ENCODE measurements around the gene SLC39A5.
"Not testable (repeated sequence)": the region's sequence is repeated elsewhere in the genome, so short reads cannot be mapped to it uniquely, and the experiment has no call there.

SLC39A5 gene, protein sequence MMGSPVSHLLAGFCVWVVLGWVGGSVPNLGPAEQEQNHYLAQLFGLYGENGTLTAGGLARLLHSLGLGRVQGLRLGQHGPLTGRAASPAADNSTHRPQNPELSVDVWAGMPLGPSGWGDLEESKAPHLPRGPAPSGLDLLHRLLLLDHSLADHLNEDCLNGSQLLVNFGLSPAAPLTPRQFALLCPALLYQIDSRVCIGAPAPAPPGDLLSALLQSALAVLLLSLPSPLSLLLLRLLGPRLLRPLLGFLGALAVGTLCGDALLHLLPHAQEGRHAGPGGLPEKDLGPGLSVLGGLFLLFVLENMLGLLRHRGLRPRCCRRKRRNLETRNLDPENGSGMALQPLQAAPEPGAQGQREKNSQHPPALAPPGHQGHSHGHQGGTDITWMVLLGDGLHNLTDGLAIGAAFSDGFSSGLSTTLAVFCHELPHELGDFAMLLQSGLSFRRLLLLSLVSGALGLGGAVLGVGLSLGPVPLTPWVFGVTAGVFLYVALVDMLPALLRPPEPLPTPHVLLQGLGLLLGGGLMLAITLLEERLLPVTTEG

DNA sequence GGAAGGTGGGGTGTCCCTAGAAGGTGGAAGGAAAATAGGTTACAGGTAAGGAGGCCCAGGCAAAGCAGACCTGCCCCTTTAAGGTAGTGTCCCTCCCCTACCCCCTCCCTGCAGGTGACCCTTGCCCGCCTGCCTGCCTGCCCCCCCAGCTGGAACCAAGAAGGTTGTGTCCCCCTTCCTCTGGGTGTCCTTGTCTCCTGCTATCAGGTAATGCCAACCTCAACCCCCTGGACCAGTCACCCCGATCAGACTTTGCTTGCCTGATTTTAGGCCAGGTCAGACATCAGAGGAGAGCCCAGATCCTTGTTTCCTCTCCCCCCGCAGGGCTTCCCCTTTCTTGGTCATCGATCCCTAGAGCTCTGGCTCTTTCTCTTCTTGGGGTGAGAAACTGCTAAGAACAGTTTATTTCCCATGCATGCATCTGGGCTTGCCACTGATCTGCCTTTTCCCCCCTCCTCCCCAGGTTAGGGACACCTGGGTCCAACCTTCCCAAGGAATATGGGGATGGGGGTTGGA lies at the start of gene SLC39A5:
SLC39A5 (plus strand) TSS at position 136 of the 516 bp plus-strand sequence. CDS start 1,224 bp downstream, outside the sequence.
- no peak for DNase-seq

DNA sequence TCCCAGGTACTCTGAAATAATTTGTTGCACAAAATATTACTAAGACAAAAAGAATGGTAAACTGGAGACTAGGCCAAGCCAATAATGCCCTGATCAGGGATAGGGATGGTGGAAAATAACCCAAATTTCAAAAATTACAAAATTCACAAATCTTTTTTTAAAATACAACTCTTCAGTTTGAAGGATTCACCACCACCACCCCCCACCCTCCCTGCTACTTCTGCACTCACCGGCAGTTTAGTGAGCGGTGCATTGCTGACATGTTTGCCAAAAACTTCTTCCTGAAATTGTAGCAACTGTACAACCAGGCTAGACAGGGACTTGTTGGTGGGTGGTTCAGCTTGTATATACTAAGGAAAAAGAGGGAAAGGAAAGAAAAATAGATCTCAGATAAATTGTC lies 42.9 kb upstream of the SLC39A5 start:
- DNase-seq: no peak

DNA sequence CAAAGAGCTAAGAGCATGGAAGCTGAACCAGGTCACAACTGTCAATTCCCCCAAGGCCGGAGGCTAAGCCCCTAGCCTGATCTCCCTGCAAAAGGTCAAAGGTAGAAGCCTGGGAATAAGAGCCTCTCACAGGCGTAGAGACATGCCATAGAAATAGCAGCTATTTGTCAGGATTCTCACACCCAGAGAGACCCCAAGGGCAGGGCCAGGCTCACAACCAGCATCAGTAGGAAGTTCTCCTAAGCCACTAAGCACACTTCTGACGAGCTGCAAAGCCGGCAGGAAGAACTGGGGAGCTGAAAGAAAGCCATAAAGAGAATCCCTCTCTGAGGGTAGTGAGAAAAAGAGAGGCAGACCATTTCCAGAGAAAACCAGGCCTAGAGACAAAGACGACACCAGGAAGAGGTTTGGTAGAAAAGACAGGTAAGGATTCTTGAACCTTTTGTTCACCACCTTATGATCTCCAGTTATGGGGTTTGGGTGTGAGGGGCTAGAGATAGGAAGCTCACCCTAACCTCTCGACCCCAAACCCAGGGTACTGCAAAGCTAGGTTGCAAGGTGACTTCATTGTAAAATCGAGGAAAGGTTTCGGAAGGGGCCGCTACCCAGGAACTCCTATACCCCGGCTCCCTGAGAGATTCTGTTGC lies 41.6 kb upstream of the SLC39A5 start:
- DNase-seq: no peak

DNA sequence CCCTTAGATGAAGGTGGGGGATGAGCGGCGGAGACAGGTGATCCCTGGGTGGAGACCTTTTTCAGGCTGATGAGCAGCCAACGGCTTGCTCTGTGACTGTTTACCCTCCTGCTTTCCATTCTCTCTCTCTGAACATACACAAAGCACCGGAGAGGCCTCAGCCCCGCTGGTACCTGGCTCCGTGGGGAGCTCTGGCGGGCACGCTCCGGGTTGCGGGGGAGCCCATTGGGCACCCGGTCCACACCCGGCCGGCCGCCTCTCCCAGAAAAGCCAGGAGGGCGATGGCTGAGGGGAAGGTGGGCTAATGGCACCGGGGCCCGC lies 41.1 kb upstream of the SLC39A5 start:
- DNase-seq: no peak

DNA sequence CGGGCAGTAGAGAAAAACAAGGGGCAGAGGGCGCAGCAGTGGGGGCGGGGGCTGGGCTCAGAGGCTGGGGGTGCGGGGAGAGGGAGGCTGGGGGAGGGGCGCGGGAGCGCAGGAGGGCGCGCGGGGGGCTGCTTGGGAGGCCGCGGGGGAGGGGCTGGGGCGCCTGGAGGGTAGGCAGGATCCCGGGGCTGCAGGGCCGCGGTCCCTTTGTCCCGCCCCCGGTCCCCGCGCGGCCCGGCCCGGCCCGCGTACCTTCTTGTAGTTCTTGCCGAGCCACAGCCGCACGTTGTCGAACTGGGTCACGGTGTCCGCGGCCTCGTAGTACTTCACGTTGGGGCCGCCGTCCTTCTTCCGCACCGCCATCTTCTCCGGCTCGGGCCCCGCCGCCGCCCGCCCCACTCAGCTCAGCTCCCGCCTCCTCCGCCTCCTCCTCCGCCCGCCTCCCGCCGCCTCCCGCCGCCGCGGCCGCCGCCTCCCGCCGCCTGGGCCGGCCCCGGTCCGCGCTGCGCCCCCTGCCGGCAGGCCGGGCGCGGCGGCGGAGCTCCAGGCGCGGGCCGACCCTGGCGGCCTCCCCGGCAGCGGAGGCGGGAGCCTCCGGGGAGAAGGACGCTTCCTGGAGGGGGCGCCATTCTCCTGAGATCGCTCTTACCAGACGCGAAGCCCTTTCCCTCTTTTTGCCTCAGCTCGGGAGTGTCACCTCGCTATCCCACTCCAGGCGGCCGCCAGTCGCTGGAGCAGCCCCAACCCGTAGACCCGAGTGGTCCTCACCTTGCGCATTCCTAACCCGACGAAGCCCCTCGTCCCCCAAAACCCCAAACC lies 40.5 kb upstream of the SLC39A5 start, which contains the start of gene SMARCC2:
SMARCC2 (minus strand) TSS at position 385 of the 819 bp plus-strand sequence; CDS start at position 363, 22 bp downstream.
- peak; percentile 78 to 87 for DNase-seq

DNA sequence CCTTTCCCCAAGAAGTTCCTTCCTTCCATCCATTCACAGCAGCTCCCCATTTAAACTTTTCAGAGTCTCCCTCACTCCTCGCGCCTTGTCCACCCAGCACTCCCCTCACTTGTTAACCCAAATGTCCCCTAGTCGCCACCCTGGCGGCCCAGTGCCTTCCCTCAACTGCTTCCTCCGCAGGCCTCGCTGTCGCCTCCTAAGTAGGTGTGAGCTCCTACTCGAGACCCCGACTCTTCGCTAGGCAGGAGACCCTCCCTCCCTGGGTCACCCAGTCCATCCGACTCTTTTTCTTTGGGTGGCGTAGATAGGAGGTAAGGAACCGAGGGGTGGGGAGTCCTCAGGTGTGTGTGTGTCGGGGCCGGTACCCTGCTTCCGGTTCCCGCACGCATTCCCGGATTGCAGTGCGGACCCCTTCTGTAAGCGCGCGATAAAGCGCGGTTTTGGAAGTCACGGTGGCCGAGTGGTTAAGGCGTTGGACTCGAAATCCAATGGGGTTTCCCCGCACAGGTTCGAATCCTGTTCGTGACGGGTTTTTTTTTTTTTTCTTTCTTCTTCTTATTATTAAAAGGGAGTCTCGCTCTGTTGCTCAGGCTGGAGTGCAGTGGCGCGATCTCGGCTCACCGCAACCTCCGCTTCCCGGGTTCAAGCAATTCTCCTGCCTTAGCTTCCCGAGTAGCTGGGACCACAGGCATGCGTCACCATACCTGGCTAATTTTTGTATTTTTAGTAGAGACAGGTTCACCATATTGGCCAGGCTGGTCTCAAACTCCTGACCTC lies 39.7 kb upstream of the SLC39A5 start:
- DNase-seq: peak; percentile 77 to 86

DNA sequence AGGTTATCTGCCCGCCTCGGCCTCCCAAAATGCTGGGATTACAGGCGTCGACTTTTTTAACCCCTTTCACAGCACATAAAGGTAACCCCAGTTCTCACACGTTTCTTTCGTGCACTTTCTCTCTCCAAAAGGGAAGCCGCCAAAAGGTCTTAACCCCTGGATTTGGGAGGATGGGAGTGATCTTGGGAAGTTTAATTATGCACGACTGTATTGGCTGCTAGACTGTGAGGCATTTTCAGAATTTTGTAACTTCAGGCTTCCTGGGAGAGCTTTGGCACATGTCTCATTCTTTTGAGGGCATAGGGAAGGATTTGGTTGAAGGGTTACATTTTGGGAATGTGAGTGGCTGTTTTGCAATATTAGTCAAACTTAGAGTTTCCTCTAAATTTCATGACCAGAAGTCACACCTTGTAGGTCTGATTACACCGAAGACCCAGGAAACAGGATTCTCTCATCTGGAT lies 39.1 kb upstream of the SLC39A5 start:
- DNase-seq: peak in 1 of 2 experiments; percentile 13

DNA sequence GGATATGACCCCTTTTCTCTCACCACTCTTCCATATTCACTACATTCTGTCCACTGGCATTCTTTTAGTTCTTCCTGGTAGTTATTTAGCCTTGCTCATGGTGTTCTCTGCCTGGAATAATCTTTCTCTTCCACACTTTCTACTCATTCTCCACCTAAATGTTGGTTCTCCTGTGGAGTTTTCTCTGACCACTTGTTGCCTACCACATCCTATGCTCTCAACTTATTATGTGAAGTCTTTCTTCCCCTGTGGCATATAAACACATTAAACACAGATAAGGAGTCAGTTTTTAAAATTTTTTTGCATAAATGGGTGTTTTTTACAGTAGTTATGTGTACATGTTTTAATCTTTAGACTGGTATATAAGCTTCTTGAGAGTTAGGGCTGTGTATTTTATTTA lies 37.3 kb upstream of the SLC39A5 start:
- DNase-seq: no peak

DNA sequence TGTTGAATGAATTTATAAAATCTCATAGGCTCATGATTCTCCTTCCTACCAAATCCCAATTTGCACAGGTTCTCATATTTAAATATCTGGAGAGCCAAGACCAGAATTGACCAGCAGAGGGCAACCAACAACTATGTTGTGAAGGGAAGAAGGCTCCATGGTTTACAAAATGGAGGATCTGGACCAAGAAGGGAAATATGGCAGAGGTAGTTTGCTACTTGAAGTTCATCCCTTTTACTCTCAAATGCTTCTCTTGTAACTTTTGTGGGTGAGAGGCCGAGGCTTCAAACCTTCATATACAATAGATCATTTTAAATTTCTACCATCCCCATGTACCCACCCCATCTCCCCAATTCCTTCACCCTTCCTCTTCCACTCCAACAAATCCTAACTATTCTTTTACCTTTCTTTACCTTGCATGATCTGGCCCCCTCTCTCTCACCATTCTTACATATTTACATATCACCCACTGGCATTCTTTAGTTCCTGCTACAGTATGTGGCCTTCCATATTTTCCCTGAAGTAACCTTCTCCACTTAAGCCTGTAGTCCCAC lies 36.7 kb upstream of the SLC39A5 start:
- peak; percentile 82 to 91 for DNase-seq

DNA sequence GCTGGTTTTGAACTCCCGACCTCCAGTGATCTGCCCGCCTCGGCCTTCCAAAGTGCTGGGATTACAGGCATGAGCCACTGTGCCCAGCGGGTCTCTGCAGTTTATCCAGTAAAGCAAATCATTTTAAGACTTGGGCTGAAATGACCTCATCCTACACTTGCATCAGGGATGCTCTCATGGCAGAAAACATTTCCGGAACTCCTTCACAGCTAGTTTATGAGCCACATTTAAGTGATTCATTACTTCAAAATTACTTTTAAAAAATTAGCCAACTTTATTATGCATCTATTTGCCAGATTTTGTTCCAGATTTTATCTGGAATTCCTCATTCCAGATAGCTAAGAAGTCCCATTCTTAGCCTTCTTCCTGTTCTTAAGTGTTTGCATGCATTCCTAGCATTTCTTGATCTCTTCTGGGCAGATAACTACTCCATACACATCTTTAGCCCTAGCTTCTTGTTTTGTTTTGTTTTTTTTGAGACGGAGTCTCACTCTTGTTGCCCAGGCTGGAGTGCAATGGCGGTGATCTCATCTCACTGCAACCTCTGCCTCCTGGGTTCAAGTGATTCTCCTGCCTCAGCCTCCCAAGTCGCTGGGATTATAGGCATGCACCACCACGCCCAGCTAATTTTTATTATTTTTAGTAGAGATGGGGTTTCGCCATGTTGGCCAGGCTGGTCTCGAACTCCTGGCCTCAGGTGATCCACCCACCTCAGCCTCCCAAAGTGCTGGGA lies 32.9 kb upstream of the SLC39A5 start:
- not testable (repeated sequence) for DNase-seq

DNA sequence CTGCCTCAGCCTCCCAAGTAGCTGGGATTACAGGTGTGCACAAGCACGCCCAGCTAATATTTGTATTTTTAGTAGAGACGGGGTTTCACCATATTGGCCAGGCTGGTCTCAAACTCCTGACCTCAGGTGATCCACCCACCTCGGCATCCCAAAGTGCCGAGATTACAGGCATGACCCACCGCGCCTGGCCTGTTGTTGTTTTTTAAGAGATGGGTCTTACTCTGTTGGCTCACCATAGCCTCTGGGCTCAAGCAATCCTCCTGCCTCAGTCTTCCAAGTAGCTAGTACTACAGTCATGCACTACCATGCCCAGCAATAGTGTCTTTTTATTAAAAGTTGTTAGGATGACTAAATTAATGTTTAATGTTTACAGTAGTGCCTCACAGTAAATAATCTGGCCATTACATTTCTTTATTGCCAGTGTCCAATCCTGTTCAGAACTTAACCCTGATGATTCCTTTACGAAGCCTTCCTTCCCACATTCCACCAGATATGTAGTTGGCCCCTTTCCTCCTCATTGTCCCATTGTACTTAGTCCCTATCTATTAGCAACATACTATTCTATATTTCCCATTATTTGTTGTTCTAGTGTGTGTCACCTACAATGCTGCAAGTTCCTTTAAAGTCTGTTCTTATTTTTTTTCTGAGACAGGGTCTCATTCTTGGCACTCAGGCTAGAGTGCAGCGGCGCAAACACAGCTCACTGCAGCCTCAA lies 31.8 kb upstream of the SLC39A5 start:
- DNase-seq: no peak

DNA sequence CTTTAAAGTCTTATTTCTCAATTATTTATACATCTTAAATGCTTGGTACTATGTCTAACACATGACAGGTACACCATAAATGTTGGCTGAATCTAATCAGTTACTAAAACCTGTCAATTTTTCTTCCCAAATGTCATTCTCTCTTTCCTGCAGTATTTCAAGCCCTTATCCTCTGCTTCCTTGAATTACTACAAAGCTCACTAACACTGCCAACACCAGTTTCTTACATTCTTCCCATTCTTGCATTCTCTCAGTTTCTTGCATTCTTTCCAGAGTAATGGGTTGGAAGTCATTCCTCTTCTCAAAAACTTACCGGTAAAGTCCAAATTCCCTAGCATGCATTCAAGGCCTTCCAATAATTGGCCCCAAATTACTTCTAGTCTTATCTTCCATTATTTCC lies 31.0 kb upstream of the SLC39A5 start:
- no peak for DNase-seq

DNA sequence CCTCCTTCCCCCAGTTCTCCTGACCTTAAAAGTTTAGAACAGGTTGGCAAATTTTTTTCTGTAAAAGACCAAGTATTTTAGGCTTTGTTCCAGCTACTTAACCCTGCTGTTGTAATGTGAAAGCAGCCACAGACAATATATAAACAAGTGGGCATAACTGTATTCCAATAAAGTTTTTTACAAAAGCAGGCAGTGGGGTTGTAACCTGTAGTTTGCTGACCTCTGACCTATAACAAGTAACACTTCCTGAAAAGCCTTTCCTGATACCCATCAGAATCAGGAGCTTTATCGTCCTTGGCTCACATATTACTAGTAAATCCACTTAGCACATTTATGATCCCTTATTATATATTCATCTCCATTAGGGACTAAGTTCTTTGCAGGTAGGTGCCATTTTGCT lies 27.5 kb upstream of the SLC39A5 start:
- no peak for DNase-seq

DNA sequence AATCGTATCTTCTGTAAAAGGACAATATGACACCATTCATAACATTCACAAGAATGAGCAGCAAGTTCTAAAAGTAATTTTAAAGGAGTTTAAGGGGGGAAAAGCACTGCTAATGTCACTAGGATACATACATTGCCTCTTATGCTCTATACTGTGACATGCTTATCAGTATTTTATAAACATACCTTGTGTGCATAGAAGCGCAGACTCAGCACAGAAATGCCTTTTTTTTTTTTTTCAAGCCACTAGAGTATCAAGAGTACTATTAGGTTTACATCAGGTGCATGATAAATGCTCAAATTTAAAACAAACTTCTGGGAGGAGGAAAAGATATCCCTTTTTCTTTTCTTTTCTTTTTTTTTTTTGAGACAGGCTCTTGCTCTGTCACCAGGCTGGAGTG lies 27.0 kb upstream of the SLC39A5 start:
- no peak for DNase-seq

DNA sequence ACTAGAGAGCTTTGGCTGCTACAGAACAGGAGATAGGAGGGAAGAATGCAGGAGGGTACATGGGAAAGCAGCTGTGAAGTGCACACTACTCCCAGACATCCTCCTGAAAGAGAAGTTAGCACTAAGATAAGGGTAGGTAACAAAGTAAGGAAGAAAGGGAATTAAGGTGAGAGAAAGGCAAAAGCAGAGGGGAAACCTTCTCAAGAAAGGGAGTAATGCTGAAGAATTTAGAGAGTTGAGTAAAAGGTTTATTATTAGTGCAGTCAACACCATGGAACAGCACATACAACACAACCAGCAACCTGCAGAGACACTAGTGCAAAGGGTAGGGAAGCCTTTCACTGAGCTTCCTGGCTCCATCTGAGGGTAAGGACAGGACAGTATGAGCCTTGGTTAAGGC lies 25.6 kb upstream of the SLC39A5 start:
- DNase-seq: no peak

DNA sequence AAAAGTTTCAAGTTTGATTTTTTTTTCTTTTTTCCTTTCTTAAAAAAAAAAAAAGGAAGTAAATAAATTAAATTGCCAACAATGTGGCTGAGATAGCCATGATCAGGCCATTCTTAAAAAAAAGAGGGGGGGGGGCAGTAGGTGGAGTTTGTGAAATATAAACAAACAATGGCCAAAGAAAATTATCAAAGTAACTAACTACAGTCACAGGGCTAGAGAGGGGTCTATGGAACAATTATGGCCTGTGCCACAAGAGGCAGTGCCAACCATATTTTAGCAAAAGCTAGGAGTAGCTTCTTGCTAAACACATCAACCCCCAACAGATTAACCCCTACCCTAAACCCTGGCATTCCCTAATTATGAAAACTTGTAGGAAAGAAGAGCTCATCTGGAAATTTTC lies 24.4 kb upstream of the SLC39A5 start:
- no peak for DNase-seq

DNA sequence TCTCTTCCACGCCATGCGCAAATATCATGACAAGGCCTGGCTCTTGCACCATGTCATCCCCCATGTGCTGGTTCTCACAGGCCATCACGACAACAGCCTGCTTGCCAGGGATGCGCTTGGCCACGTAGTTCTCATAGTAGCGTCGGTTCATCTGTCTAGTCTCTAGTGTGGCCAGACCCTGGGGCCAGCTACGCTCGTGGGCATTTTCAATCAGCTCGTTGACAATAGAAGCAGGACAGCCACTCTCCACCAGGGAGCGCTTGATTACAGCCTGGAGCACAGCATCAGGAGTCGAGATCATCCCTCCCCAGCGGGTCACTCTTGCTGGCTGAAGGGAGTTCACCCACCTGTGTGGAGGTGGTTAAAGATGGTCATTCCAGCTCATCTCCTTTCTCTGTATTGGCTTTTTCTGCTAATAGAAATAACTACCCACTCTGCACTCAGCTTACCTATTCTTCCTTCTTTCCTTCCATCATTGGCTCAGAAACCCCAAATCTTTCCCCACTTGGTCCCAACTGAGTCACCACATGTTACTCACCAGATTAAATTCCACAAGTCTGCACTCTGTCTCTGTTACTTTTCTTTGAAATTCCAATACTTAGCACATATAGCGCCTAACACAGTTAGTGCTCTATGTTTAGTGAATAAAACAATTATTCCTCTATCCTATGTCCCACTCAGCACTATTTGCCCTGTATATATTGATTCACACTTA lies 23.2 kb upstream of the SLC39A5 start:
- peak; percentile 45 to 65 for DNase-seq

DNA sequence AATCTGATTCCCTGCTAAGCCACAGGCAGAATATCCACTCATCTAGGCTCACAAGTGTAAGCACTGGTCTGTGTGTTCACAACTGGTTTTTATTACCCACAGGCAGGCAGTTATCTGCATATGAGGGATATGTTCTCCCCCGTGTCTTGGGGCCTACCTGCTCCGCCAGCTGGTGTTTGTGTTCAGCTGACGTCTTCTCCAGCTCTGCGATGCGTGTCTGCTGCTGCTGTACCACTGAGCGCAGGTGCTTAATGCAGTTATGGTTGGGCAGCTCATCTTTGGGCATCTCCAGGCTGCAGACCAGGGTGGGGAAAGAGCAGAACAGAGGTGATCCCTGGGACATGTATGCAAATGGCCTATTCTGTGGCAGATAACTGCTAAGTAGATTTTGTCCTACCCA lies 21.8 kb upstream of the SLC39A5 start:
- DNase-seq: no peak

DNA sequence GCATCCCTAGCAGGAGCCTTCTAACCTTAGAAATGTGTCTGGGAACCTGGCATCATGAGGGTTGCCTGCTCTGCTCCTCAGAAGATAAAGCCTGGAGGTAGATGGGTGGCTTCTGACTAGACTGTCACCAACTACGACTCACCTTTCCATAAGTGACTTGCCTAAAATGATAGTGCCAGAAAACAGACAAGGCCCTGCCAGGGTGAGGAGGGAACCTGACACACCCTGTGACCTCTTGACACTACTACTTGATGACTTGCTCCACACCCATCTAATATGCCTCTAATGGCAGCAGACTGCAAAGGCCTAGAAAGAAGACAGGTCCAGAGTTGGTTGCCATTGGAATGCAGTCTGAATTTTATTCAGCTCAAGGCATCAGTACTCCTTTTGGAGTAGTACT lies 17.5 kb upstream of the SLC39A5 start:
- no peak for DNase-seq

DNA sequence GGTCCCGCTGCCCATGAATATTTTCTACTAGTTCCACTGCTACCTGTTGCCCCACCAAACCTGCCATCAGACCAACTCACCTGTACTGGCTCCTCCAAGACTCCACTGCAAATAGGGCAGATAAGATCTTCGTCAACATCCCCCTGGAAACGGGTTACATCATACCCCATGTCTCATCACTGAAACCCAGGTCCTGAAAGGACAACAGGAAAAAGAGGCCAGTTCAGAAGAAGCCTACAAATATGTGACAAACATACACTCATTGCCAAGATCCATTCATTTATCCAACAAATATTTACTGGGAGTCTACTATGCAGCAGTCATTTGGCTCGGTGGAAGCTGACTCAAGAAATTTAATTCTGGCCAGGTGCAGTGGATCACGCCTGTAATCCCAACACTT lies 16.0 kb upstream of the SLC39A5 start:
- DNase-seq: no peak
